ENCODE results near the gene HPN.
A peak's percentile ranks its signal among the peaks of the same experiment; 100 is the strongest.
"Not testable (repeated sequence)": the region's sequence is repeated elsewhere in the genome, so short reads cannot be mapped to it uniquely, and the experiment has no call there.

The HPN gene

GRCh38 chr19:35002037-35002535 lies 39.4 kb upstream of the HPN start:
- peaks cover 60% of the 10 kb centered on the region for H3K36me3 ChIP-seq (ENCODE audit: control insufficient read depth, low read length)
- peaks cover 16% of the 10 kb centered on the region for H3F3A ChIP-seq (ENCODE audit: control insufficient read depth, insufficient read depth)
- H4K20me1 ChIP-seq (ENCODE audit: control insufficient read depth, insufficient read depth, low read depth, low read length) = peaks cover 26% of the 10 kb centered on the region
- TF ChIP-seq EZH2phosphoT487 (IDR thresholded peaks at IDR 0.05; ENCODE audit: borderline replicate concordance, low read length) = no peak
- TF ChIP-seq, protein P1, sequence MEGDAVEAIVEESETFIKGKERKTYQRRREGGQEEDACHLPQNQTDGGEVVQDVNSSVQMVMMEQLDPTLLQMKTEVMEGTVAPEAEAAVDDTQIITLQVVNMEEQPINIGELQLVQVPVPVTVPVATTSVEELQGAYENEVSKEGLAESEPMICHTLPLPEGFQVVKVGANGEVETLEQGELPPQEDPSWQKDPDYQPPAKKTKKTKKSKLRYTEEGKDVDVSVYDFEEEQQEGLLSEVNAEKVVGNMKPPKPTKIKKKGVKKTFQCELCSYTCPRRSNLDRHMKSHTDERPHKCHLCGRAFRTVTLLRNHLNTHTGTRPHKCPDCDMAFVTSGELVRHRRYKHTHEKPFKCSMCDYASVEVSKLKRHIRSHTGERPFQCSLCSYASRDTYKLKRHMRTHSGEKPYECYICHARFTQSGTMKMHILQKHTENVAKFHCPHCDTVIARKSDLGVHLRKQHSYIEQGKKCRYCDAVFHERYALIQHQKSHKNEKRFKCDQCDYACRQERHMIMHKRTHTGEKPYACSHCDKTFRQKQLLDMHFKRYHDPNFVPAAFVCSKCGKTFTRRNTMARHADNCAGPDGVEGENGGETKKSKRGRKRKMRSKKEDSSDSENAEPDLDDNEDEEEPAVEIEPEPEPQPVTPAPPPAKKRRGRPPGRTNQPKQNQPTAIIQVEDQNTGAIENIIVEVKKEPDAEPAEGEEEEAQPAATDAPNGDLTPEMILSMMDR (IDR thresholded peaks at IDR 0.05; ENCODE audit: low read depth, low read length, poor library complexity, severe bottlenecking) = no peak
- H3K4me1 ChIP-seq (ENCODE audit: control insufficient read depth, low read length) = peaks cover 57% of the 10 kb centered on the region
- peak overlapping the region; percentile 92 for H3K4me2 ChIP-seq (ENCODE audit: low read length)
- H3K9me2 ChIP-seq (replicated peaks; ENCODE audit: control insufficient read depth, low read length) = no peaks in the 10 kb centered on the region
- no peaks in the 10 kb centered on the region for H3K27me3 ChIP-seq (ENCODE audit: control insufficient read depth, low read length)
- peak overlapping the region; percentile 78; the same call in 1 of the 2 replicates for H3K27ac ChIP-seq (ENCODE audit: low read depth, low read length)
- H3K79me2 ChIP-seq (ENCODE audit: control insufficient read depth, low read length) = peaks cover 76% of the 10 kb centered on the region
- H3K9me3 ChIP-seq (ENCODE audit: control insufficient read depth, insufficient read depth, low read length) = no peaks in the 10 kb centered on the region
- peak overlapping the region; percentile 96 for H3K4me3 ChIP-seq (ENCODE audit: low read length)

DNA sequence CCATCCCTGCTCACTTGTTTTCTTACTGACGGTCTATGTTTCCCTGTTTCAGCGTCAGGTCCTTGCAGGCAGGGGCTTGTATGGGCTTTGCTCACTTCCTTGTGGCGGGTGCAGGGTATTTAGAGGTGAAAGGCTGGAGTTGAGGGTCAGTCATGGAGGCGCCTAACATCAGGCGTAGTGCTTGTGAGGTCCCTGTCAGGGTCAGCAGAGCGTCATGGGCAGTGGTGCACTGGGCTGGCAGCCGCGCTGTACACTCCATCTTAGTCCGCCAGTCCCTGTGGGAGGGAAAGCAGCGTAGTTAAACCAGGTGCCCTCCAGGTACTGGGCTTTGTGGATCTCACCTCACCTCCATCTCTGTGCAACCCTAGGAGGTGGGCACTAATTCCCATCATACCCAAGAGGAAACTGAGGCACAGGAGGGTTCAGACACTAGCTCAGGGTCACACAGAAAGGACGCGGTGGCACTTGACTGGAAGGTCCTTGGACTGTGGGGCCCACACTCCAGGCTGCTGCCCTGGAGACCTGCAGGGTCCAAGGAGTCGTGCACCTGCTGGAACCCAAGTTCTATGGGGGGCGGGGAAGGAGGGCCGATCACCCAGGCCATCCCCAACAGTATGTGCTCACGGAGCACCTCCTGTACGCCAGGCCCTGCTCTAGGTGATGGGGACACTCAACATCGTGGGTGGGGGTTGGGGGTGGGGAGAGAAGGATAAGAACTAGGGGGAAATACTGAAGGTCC lies 36.8 kb upstream of the HPN start:
- Histone ChIP-seq H3K4me2 (ENCODE audit: low read length) (no peak overlapping the region), H3K27ac (ENCODE audit: low read depth, low read length) (no peak overlapping the region), H4K20me1 (ENCODE audit: control insufficient read depth, insufficient read depth, low read depth, low read length) (peaks cover 26% of the 10 kb centered on the region), H3K4me3 (ENCODE audit: low read length) (no peak overlapping the region), H3K36me3 (ENCODE audit: control insufficient read depth, low read length) (peaks cover 71% of the 10 kb centered on the region), H3K27me3 (ENCODE audit: control insufficient read depth, low read length) (no peaks in the 10 kb centered on the region), H3K9me2 (replicated peaks; ENCODE audit: control insufficient read depth, low read length) (no peaks in the 10 kb centered on the region), H3F3A (ENCODE audit: control insufficient read depth, insufficient read depth) (peaks cover 9% of the 10 kb centered on the region; the same call in 1 of the 2 replicates), H3K9me3 (ENCODE audit: control insufficient read depth, insufficient read depth, low read length) (no peaks in the 10 kb centered on the region), H3K4me1 (ENCODE audit: control insufficient read depth, low read length) (peaks cover 32% of the 10 kb centered on the region), H3K79me2 (ENCODE audit: control insufficient read depth, low read length) (peaks cover 73% of the 10 kb centered on the region)
- TF ChIP-seq, protein P1 (IDR thresholded peaks at IDR 0.05; ENCODE audit: low read depth, low read length, poor library complexity, severe bottlenecking) = no peak
- no peak for TF ChIP-seq EZH2phosphoT487 (IDR thresholded peaks at IDR 0.05; ENCODE audit: borderline replicate concordance, low read length)

- Histone ChIP-seq H3K79me2 (ENCODE audit: control insufficient read depth, low read length) (peaks cover 68% of the 10 kb centered on the region), H3K9me3 (ENCODE audit: control insufficient read depth, insufficient read depth, low read length) (no peaks in the 10 kb centered on the region), H3K4me2 (ENCODE audit: low read length) (no peak overlapping the region), H3K9me2 (replicated peaks; ENCODE audit: control insufficient read depth, low read length) (no peaks in the 10 kb centered on the region), H3K4me1 (ENCODE audit: control insufficient read depth, low read length) (peaks cover 29% of the 10 kb centered on the region), H3K4me3 (ENCODE audit: low read length) (no peak overlapping the region), H3F3A (ENCODE audit: control insufficient read depth, insufficient read depth) (peaks cover 9% of the 10 kb centered on the region; the same call in 1 of the 2 replicates), H4K20me1 (ENCODE audit: control insufficient read depth, insufficient read depth, low read depth, low read length) (peaks cover 26% of the 10 kb centered on the region), H3K36me3 (ENCODE audit: control insufficient read depth, low read length) (peaks cover 79% of the 10 kb centered on the region), H3K27ac (ENCODE audit: low read depth, low read length) (no peak overlapping the region), H3K27me3 (ENCODE audit: control insufficient read depth, low read length) (no peaks in the 10 kb centered on the region)
- no peak for TF ChIP-seq EZH2phosphoT487 (IDR thresholded peaks at IDR 0.05; ENCODE audit: borderline replicate concordance, low read length)
- TF ChIP-seq, protein P1 (IDR thresholded peaks at IDR 0.05; ENCODE audit: low read depth, low read length, poor library complexity, severe bottlenecking) = no peak
Measured at GRCh38 chr19:35005256-35005977, 36.1 kb upstream of the HPN start.

DNA sequence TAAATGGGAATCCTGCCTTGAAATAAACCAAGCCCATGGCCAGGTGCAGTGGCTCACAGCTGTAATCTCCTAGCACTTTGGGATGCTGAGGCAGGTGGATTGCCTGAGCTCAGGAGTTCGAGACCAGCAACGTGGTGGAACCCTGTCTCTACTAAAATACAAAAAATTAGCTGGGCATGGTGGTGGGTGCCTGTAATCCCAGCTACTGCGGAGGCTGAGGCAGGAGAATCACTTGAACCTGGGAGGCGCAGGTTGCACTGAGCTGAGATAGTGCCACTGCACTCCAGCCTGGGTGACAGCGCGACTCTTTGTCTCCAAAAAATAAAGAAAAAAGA lies 35.5 kb upstream of the HPN start:
- Histone ChIP-seq H4K20me1 (ENCODE audit: control insufficient read depth, insufficient read depth, low read depth, low read length) (peaks cover 26% of the 10 kb centered on the region), H3K79me2 (ENCODE audit: control insufficient read depth, low read length) (peaks cover 62% of the 10 kb centered on the region)

More for the DNA sequence above, 35.5 kb upstream of the HPN start:
- Histone ChIP-seq H3K36me3 (ENCODE audit: control insufficient read depth, low read length) (peaks cover 77% of the 10 kb centered on the region), H3K4me1 (ENCODE audit: control insufficient read depth, low read length) (peaks cover 29% of the 10 kb centered on the region)
- H3K9me3 ChIP-seq (ENCODE audit: control insufficient read depth, insufficient read depth, low read length); H3F3A ChIP-seq (ENCODE audit: control insufficient read depth, insufficient read depth); H3K4me2 ChIP-seq (ENCODE audit: low read length); H3K27me3 ChIP-seq (ENCODE audit: control insufficient read depth, low read length); H3K4me3 ChIP-seq (ENCODE audit: low read length); H3K27ac ChIP-seq (ENCODE audit: low read depth, low read length); H3K9me2 ChIP-seq (replicated peaks; ENCODE audit: control insufficient read depth, low read length): not testable (repeated sequence)

Measured in DOHH2 (cell line).